GM21619 (cell line): Measurements from ENCODE around the gene RNU1-3.
"Not testable (repeated sequence)": the region's sequence is repeated elsewhere in the genome, so short reads cannot be mapped to it uniquely, and the experiment has no call there.

Experiments
- ATAC-seq: cut with Tn5 transposase; IDR thresholded peaks from one replicate; pipeline ENCODE4 v1.9.1; 2021; ENCODE audit not compliant: unreplicated experiment

The RNU1-3 gene

GRCh38 chr1:16666502-16667413 lies at the start of gene RNU1-3:
Gene RNU1-3 (minus strand): TSS chr1:16666948.
- peak; percentile 91 for ATAC-seq

DNA sequence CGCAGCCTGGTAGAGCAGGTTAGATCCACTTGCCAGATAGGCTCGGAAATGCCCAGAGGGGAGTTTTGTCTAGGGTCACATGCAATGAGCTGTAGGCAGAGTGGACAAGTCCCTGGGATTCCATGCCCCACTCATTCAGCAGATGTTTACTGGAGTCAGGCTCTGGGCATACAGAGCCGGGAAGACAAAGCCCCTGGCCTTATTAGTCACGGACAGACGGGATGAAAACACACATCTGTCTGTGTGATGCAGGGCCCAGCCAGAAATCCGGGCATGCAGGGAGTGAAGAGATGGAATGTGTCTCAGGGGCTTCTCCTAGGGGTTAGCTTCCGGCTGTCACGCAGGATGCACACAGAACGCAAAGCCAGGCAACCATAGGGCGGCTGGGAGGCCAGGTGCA lies 46.7 kb upstream of the RNU1-3 start:
- not testable (repeated sequence) for ATAC-seq

DNA sequence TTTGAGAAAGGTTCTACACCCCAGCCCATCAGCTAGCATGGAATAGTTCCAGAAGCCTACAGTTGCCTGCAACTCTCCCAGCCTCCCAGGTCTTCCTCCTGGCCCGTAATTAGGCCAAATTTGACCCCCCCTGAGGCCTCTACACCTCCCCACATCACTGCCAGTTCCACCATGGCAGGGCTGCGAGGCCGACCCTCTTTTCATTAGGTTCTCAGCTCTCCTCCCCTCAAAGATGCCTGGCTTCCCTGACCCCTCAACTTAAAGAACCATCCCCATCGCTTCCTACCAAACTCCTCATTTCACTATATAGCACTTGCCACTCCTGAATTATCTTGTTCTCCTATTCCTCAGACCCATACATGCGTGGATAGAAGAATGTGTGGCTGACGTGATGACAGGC lies 46.2 kb upstream of the RNU1-3 start:
- ATAC-seq = not testable (repeated sequence)

DNA sequence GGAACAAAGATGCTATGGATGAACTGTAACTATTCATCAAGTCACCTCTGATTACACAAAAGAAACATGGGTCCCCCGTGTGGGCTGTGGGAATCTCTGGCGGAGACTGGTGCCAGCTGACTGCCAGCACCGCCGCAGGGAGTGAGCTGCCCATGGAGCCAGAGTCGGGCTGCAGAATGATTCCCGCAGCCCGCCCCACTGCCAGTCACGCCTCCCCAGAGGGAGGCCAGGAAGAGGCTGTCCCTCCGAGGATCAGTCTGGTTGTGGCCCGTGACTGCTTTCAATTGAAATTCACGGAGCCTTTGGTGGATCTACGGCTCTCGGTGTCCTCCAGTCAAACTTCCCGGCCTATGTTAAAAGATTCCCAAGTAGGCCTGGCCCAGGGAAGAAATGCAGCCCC lies 45.8 kb upstream of the RNU1-3 start:
- not testable (repeated sequence) for ATAC-seq

GRCh38 chr1:16712131-16712530 lies 45.4 kb upstream of the RNU1-3 start:
- not testable (repeated sequence) for ATAC-seq

DNA sequence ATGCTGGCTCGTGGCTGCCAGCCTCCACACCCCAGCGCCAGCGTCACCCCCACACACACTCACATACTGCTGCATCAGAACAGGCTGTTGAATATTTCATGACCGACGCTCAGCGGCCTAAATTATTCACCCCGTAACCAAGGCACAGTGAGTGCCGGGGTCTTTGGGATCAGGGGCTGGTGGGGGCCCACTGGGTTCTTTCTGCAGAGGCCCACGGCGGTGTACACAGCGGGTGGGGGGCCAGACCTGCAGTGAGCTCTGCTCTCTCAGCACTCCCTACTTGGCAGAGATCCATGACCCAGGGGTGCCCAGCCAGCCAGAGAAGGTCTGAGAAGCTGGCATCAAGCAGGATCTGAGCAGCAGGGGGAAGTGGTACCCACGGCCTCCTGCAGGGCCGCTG lies 43.9 kb upstream of the RNU1-3 start:
- not testable (repeated sequence) for ATAC-seq

DNA sequence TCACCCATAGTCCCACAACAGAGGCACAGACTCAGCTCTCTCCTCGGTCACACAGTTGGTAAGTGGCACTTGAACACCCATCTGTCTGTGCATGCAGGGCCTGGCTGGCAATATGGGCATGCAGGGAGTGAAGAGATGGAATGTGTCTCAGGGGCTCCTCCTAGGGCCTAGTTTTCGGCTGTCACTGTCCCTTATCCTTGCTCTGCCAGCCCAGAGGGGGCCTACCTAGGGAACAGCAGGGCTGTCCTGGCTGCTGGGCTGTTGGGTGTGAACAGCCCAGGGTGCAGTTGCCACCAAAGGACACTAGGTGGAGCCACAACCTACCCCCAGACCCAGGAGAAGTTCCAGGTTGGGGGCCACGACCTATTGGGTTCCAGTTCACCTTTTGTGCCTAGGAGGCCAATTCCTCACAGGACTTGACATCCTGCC lies 42.9 kb upstream of the RNU1-3 start:
- ATAC-seq = not testable (repeated sequence)

DNA sequence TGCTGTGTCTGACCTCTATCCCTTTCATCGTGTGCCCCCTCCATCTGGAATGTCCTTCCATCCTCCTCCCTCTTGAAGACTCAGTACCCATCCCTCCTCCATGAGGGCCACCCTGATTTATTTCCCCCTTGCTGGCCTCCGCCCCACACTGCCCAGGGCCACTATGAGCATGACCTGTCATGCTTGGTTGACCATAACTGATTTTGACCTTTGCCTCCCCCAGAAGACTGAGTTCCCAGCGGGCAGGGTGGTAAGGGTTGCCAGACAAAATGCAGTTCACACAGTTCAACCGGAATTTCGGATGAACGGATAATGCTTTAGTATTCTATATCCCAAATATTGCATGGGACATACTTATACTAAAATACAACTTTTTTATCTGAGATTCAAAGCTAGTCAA lies 42.0 kb upstream of the RNU1-3 start:
- not testable (repeated sequence) for ATAC-seq

- ATAC-seq = not testable (repeated sequence)
These were observed 40.7 kb upstream of the RNU1-3 start for GRCh38 chr1:16707130-16708093.

DNA sequence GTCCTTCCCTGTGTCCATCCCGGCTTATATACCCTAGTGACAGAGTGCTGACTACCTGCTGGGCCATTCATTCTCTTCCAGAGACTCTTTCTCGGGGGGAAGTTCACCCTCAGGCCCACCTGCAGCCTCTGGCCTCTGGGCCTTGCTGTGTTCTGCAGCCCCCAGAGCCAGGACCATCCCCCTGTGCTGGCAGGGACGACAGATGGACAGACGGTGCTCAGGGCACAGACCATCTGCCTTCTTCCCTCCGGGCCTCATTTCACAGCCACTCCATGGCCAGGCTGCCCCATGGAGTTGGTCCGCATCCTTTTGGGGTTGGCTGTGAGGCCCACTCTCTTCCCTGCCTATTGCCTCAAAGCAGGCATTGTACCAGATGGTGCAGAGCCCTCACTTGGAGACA lies 39.6 kb upstream of the RNU1-3 start:
- ATAC-seq = not testable (repeated sequence)

GRCh38 chr1:16704502-16705100 lies 37.9 kb upstream of the RNU1-3 start:
- not testable (repeated sequence) for ATAC-seq

DNA sequence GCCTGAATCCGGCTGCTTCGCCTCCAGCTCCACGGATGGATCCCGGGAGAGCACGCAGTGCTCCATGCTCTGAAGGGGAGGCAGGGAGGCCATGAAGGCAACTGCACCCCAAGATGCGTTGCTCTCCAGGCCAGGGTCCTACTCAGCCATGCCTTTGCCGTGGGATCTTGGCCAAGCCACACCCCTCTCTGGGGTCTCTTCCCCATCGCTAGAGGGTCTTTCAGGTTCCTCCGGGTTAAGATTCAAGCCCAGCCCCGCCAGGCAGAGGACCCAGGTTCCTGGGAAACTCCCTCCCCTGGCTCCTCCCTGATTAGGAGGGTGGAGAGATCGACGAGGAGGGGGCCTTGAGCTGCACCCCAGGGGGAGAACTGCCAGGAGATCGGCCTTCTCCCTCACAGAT lies 37.3 kb upstream of the RNU1-3 start:
- not testable (repeated sequence) for ATAC-seq

DNA sequence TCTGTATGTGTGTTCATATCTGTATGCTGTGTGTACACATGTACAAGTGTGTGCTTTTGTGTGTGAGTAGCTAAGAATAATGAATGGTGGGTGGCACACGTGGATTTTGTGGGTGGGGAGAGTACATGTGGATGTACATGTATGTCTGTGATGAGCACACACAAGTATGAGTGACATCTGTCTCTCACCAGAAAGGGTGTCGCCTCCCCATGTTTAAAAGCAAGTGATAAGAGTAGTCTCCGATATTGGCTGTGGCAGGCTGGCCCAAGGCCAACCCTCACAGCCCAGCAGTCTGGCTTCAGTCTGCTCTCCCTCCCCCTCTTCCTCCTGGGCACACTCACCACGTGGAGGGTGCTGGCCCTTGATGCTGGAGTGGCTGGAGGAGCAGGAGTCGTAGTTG lies 36.9 kb upstream of the RNU1-3 start:
- not testable (repeated sequence) for ATAC-seq

GRCh38 chr1:16703141-16703540 lies 36.4 kb upstream of the RNU1-3 start:
- ATAC-seq = not testable (repeated sequence)

DNA sequence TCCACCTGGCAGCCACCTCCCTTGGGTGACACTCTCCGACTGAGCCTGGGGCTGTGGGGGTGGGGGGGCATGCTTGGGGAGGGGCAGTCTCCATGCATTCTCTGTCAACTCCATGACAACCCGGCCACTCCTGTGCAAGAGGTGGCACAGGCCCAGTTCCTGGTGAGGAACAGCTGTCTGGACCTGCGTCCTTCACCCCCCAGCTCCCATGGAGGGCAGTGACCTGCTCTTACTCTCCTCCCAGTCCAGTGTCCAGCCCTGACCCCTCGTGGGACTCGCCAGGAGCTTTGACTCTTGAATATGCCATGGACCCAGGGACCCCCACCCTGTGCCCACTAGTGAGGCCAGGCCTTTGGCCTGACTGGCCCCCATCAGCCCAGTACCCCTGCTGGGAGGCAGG lies 35.5 kb upstream of the RNU1-3 start:
- ATAC-seq = not testable (repeated sequence)

DNA sequence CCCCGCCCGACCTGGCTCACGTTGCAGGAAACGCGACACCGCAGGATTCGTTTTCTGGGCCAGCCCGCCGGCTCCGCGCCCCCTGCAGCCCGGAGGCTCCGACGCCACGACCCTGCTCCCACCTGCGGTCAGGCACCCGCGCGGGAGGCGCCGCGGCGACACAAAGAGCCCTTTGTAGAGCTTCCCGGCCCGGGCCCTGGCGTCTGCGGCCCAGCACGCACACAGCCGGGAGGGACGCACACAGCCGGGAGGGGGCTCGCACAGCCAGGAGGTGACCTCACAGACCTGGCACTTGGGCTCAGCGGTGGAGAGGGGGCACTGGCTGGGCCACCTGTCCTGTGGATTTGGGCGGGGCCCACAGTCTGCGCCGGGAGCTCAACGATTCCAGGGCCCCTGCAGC lies 34.4 kb upstream of the RNU1-3 start:
- ATAC-seq = not testable (repeated sequence)

DNA sequence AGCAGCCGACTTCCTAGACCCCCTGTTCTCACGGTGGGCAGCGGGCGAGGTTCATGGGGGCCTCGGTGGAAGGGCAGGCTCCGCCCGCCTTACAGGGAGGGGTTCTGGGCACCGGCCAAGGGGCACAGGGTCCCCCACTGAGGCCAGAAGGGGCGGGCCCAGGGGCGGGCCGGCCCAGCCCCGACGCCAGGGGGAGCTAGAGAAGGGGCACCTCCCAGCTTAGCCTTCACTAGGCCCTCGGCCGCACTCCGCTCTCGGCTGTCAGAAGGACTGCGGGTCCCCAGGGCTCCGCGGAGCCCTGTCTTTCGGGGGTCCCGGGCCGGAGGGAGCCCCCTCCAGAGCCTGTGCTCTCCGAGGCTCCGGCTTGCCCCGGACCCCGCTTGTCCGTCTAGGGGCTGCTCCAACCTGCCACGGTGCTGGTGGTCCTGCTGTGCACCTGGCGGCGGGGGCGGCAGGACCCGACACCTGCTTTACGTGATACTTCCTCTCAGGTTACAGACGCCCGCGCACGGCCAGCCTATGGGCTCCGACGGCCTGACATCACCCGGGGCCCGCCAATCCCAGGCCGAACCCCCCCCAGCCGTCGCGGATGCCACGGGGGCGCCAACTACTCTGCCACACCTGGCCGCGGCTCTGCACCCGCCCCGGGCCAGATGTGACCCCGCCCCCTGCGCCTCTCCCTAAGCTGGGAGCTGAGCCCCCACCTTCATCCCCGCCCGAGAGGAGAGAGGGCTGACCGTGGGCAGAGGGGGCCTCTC lies 33.6 kb upstream of the RNU1-3 start:
- not testable (repeated sequence) for ATAC-seq

GRCh38 chr1:16699440-16699839 lies 32.7 kb upstream of the RNU1-3 start:
- ATAC-seq = not testable (repeated sequence)

DNA sequence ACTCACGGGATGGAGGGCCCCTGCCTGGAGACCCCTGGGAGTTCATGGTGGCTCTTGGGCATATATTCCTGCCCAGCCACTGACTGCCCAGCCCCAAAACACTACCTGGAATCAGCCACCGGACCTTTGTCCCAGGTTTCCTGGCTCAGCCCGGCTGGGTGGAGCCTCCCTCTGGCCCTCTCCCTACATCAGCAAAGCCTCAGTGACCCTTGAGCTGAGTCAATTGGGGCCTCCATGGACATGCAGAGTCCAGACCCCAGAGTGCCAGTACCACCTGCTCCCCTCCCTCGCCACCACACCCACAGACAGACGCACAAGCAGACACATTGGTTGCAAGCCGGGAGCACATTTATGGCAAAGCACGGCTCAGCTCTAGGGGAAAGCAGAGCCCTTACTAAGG lies 30.4 kb upstream of the RNU1-3 start:
- ATAC-seq = not testable (repeated sequence)

DNA sequence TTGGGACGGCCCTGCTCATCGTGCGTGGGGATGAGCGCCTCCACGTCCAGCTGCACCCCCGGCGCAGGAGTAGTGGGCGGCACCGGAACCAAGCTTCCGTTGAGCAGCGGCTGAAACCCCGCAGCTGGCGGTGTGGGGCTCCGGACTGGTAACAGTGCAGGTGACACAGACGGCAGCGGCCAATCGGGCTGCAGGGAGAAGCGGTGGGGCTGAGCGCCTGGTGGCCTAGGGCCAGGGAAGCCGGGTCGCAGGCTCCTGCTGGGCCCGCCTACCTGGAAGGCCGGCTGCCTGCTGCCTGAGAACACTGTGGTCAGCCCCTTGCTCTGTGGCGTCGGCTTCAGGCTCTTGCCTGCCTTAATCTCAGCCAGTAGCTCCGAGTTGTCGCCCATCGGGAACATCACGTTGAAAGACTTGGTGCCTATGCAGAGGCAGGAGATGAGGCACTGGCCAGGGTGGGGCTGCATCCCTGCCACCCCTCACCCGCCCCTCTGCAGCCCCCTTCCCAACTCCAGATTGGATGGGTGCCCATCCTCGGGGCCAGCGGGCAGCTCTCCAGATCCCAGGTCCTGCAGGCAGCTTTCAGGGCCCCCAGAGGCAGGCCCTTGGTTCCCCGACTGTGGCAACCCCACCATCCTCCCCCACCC lies 29.9 kb upstream of the RNU1-3 start:
- not testable (repeated sequence) for ATAC-seq
